ENCODE measurements around the gene ZNF460. TPM values are rescaled to one million over a fixed set of nuclear protein-coding genes. Genes with fewer than 3 reads are reported as not detected.
A peak's percentile ranks its signal among the peaks of the same experiment; 100 is the strongest.

The ZNF460 gene
- total and polyA plus RNA-seq, 10 of the 15 experiments (the other 5 are each of a cell fraction or from before 2014, with no cell fraction given): 0.15 to 43.0 (median 8.7) TPM

DNA sequence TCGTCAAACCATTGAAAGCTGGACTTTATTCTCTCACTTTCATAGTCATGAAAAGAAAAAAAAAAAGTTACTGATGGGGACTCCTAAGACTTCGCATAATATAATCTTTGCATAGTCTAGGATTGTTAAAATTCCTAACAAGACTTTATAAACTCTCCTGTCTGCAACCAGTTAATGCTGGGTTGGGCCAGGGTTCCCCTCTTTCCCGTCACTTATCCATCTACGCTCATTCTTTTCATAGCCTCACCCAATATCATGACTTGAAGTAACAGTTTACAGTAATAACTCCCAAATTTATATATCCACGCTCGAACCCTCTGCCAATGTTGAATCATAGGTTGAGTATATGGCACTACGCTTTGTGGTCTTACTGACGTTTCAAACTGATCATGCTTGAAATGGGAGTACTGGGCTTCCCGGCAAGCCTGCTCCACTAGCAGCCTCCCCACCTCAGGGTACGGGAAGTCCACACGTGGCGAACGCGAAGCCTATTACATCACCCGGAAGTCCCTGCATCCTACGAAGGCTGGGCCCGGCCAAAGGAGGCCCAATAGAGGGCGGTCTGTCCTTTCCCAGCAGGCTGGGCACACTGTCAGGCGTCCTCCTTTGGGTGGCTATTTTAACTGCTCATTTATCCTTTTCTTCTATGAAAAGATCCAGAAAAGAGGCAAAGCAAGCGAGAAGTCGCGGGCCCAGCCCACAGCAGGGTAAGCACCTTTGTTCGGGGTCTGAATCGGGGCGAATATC, 694 bp upstream of the ZNF460 start (continued):
- TF ChIP-seq CEBPB (IDR thresholded peaks at IDR 0.05; ENCODE audit: borderline replicate concordance in 1 of 2, low read depth in 2 of 2, low read length in 2 of 2) (0 out of 4 replicates have a peak, but pooled peaks of 1 of the 2 experiments have one; percentile 44), POU2F2 (IDR thresholded peaks at IDR 0.05; ENCODE audit: borderline replicate concordance, low read depth, low read length) (peak; percentile 61), EP300 (IDR thresholded peaks at IDR 0.05; ENCODE audit: borderline replicate concordance in 1 of 2, control insufficient read depth in 1 of 2, low read depth in 2 of 2, low read length in 2 of 2) (0 out of 4 replicates have a peak, but pooled peaks of 1 of the 2 experiments have one; percentile 20), SP1 (IDR thresholded peaks at IDR 0.05; ENCODE audit: low read depth, low read length) (no peak), SIN3A (IDR thresholded peaks at IDR 0.05; ENCODE audit: low read depth, low read length) (peak; percentile 81; the same call in 1 of the 2 replicates), BMI1 (IDR thresholded peaks at IDR 0.05; ENCODE audit: borderline replicate concordance) (no peak), CHD1 (IDR thresholded peaks at IDR 0.05; ENCODE audit: low read depth, low read length) (no peak; the same call in 1 of the 2 replicates), ZBED1 (IDR thresholded peaks at IDR 0.05; ENCODE audit: borderline replicate concordance) (no peak; the same call in 1 of the 2 replicates), MLLT1 (IDR thresholded peaks at IDR 0.05) (peak; percentile 63), SMAD5 (IDR thresholded peaks at IDR 0.05; ENCODE audit: low read depth) (peak; percentile 82), RCOR1 (conservative IDR thresholded peaks at IDR 0.05; ENCODE audit: low read depth, low read length) (peak; percentile 82; the same call in 1 of the 2 replicates), CBX5 (IDR thresholded peaks at IDR 0.05; ENCODE audit: low read depth) (0 out of 2 replicates have a peak, but pooled peaks have one; percentile 28), MYB (IDR thresholded peaks at IDR 0.05; ENCODE audit: borderline replicate concordance, low read depth, low read length) (no peak), RAD51 (IDR thresholded peaks at IDR 0.05) (peak; percentile 73), MEF2A (IDR thresholded peaks at IDR 0.05; ENCODE audit: insufficient read depth, low read depth, low read length) (no peak)
- TF ChIP-seq, protein P1, sequence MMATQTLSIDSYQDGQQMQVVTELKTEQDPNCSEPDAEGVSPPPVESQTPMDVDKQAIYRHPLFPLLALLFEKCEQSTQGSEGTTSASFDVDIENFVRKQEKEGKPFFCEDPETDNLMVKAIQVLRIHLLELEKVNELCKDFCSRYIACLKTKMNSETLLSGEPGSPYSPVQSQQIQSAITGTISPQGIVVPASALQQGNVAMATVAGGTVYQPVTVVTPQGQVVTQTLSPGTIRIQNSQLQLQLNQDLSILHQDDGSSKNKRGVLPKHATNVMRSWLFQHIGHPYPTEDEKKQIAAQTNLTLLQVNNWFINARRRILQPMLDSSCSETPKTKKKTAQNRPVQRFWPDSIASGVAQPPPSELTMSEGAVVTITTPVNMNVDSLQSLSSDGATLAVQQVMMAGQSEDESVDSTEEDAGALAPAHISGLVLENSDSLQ (IDR thresholded peaks at IDR 0.05): no peak
- TF ChIP-seq, protein P2, sequence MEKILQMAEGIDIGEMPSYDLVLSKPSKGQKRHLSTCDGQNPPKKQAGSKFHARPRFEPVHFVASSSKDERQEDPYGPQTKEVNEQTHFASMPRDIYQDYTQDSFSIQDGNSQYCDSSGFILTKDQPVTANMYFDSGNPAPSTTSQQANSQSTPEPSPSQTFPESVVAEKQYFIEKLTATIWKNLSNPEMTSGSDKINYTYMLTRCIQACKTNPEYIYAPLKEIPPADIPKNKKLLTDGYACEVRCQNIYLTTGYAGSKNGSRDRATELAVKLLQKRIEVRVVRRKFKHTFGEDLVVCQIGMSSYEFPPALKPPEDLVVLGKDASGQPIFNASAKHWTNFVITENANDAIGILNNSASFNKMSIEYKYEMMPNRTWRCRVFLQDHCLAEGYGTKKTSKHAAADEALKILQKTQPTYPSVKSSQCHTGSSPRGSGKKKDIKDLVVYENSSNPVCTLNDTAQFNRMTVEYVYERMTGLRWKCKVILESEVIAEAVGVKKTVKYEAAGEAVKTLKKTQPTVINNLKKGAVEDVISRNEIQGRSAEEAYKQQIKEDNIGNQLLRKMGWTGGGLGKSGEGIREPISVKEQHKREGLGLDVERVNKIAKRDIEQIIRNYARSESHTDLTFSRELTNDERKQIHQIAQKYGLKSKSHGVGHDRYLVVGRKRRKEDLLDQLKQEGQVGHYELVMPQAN (conservative IDR thresholded peaks at IDR 0.05): peak; percentile 73
